GM18505 (cell line): ENCODE data around the gene WAC.

ENCODE experiments used
- ATAC-seq: cut with Tn5 transposase; IDR thresholded peaks from one replicate; pipeline ENCODE4 v1.9.1; 2021; ENCODE audit not compliant: unreplicated experiment
- POLR2A ChIP-seq: IDR thresholded peaks from 4 replicates; pipeline ENCODE4 v1.6.1; 2011; ENCODE audit warnings: borderline replicate concordance; ENCODE audit not compliant: insufficient read depth, insufficient read length; ENCODE audit errors: extremely low read depth

Gene WAC

DNA sequence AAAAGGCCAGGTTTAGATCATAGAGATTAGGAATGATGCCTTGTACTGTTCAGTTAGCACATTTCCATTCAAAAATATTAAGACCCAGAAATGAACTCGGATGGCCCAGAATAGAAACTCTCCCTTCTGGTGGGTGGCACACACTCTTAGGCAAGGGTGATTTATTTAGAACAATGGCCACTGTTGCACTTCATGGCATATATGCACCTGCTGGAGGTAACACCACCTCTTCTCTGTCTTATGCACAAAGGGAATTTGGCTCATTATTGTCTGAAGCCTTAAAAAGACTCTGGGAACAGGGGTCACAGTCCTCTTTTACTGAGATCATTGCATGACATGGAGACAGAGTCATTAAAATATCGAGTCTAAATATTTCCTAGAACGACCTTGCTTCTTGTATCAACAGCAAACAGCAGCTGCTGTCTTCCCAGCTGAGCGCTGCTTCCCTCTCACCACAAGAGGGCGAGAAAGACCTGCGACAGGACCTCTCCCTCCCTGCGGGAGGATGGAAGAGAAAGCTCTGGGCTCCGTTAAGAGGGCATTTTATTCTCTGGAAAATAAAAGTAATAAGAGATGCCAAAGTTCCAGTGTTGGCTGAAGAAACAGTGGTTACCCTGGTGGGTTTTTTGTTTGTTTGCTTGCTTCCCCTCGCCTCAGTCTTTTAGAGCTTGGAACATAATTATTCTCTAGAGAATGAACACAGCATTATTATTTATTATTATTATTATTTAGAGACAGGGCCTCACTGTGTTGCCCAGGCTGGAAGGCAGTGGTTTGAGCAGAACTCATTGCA, 130.9 kb downstream of the WAC start:
- TF ChIP-seq POLR2A, result no peak
- ATAC-seq, result peak; percentile 84

DNA sequence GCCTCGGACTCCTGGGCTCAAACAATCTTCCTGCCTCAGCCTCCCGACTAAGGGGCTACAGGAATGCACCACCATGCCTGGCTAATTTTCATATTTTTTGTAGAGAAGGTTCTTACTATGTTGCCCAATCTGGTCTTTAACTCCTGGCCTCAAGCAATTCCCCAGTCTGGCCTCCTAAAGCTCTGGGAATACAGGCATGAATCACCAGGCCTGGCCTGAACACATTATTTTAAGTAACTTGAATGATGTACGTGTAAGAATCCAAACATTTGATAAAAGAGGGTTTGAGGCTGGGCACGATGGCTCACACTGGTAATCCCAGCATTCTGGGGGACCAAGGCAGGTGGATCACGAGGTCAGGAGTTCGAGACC, 131.4 kb downstream of the WAC start:
- ATAC-seq, result no peak
- TF ChIP-seq POLR2A, result no peak

DNA sequence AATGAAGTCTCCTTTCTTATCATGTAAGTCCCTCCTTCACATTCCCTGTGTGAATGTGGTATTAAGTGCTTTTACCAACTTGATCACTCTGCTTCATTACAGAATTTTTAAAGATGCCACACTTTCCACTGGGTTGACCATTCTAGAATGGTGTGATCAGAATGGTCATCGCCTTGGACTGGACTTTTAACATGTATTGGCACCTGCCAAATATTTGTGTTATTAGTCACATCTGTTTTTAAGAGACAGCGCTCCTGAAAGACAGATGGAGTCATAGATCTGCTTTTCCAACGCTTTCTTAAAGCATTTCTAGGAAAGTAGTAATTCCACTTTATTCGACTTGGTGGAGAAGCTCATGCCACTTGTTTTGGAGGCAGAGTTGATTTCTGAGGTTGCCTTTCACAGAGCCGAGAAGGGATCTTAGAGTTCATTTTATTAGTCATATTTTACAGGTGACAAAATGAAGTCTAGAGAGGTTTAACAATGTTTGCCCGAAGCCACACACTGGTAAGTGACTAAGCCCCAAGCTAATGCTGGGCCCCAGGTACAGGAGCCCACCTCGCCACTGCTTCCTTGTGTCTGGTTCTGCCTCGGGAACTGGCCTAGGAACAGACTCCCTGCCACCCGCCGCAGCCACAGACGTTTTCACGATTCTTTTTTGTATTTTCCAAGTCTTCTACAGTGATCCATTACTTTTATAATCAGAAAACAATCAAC, 134.0 kb downstream of the WAC start:
- no peak for TF ChIP-seq POLR2A
- no peak for ATAC-seq

DNA sequence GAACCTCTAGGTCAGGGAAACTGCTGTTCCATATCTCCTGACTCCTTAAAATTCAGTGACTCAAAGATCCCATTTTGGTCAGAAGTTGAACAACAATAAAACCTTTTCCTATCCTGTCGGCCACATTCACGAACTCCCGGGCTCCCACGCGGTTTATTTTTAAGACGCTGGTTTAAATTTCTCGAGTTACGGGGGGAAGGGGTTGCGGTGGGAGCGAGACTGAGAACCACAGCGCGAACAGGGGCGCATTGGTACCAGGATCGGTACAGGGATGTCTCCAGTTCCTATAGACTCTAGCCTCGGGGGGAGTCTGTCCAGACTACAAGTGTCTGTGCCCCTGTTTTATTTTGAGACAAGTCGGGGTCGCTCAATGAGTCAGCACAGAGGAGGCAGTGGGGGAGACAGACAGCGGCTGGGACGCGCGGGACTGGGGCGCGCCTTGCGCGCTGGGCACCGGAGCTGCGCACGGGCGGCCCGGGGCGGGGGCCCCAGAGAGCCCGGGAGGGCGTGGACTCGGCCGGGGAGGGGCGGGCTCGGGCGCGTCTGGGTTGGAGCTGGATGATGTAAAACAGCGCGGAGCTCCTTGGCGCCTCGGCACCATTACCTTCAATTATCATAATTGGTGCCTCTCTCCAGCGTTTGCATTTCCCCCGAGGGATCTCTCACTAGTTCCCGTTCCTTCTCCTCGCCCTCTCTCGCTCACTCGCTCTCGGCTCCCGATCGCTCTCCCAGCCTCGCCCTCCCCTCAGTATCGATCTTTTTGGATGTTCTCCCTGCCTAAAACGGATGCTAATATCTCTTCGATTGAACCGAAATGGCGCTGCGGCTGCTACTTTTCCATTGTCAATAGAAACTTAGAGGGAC, 135.7 kb downstream of the WAC start:
- no peak for TF ChIP-seq POLR2A
- ATAC-seq, result peak; percentile 62

DNA sequence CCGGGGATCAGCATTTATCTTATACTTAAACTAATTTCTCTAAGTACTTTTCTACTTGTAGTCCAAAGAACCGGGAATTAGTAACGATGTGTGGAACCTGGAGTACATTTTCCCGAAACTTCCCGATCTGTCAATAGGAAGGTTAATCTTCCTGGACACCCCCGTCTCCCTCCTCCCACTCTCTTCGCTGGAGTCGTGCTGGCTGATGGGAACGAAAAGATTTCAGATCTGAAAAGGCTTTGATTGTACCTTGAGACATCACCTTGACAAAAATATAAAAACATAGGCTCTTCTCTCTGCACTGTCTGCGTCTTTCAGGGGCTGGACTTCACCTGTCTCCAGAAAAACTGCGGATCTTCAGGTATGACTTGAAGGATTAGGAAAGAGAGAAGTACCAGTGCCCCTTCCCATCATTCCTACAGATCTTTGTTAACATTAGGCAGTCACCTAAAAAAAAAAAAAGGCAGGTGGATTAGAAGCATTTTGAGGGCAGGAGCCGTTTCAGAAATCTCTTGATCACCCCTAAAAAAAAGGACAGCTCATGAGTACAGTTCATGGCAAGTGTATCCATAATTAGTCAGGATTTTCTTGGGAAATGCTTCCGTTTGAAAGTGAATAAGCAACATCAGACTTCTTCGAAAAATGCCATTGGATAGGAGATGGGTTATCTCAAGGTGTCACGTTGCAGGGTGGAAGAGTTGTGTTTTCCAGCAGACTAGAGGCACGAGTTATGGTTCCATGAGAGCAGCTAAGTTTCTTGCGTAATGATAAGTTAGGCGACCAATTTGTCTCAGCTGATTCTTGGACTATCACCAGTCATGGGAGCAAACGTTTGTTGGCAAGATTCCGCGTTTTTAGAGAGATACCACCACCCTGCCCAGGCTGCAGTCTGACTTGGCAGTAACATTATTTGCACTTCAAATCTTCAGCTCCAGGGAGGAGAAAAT, 136.6 kb downstream of the WAC start:
- ATAC-seq, result no peak
- no peak for TF ChIP-seq POLR2A
